Natural killer cell (primary cell): ENCODE measurements around the gene WDR45B. TPM values are rescaled to one million over a fixed set of nuclear protein-coding genes. Genes with fewer than 3 reads are reported as not detected.

Experiments used
- ATAC-seq, 3 donors: fragments of 150-1000 bp in 2 of 3; fragments of 200-7000 bp in 1 of 3; cut with Tn5 transposase; 1 replicate in 1 of 3; 2 replicates in 2 of 3; pipeline ENCODE4 v1.10.0; 2021; ENCODE audit warnings: mild to moderate bottlenecking in 2 of 3, moderate library complexity in 2 of 3
- DNase-seq, 2 donors: peaks; one replicate each; pipeline versions ENCODE4 v3.0.0 to v3.0.0-alpha.2; 2013 to 2021; ENCODE audit warnings: mixed read lengths in 1 of 2
- H3K27ac ChIP-seq: one replicate; pipeline ENCODE4 v1.5.1; 2013; ENCODE audit warnings: mild to moderate bottlenecking, low read length
- H3K27me3 ChIP-seq: one replicate; pipeline ENCODE4 v1.6.1; 2013; ENCODE audit warnings: low read length; ENCODE audit not compliant: control insufficient read depth, insufficient read depth
- H3K36me3 ChIP-seq: one replicate; pipeline ENCODE4 v1.6.1; 2013; ENCODE audit warnings: low read length; ENCODE audit not compliant: control insufficient read depth, insufficient read depth
- H3K4me1 ChIP-seq: one replicate; pipeline ENCODE4 v1.6.1; 2013; ENCODE audit warnings: low read length; ENCODE audit not compliant: control insufficient read depth, insufficient read depth
- H3K4me3 ChIP-seq: one replicate; pipeline ENCODE4 v1.5.1; 2013; ENCODE audit warnings: low read length
- H3K9me3 ChIP-seq: one replicate; pipeline ENCODE4 v1.6.1; 2013; ENCODE audit warnings: low read length; ENCODE audit not compliant: control insufficient read depth, insufficient read depth
- H3K27ac Mint-ChIP-seq, 2 donors: one replicate each; pipeline ENCODE4 v1.8.0; 2022; ENCODE audit warnings: mild to moderate bottlenecking in 2 of 2, mixed read lengths in 2 of 2, moderate library complexity in 1 of 2
- H3K27me3 Mint-ChIP-seq, 2 donors: one replicate each; pipeline ENCODE4 v1.8.0; 2022; ENCODE audit warnings: low read depth in 2 of 2, mixed read lengths in 2 of 2
- H3K36me3 Mint-ChIP-seq: one replicate; pipeline ENCODE4 v1.8.0; 2022; ENCODE audit warnings: mixed read lengths
- H3K4me1 Mint-ChIP-seq, 2 donors: one replicate each; pipeline ENCODE4 v1.8.0; 2022; ENCODE audit warnings: mixed read lengths in 2 of 2
- H3K4me3 Mint-ChIP-seq: one replicate; pipeline ENCODE4 v1.8.0; 2022; ENCODE audit warnings: mild to moderate bottlenecking, moderate library complexity, mixed read lengths
- H3K9me3 Mint-ChIP-seq, 2 donors: one replicate each; pipeline ENCODE4 v1.8.0; 2022; ENCODE audit warnings: mixed read lengths in 2 of 2
- CTCF ChIP-seq: fragments of 200-600 bp; IDR thresholded peaks from one replicate; pipeline ENCODE4 v1.8.0; 2022; ENCODE audit warnings: antibody characterized with exemption
- WGBS: methylation state at CpG from one replicate; pipeline ENCODE4 v1.1.7; 2013; ENCODE audit warnings: missing lambda C conversion rate; ENCODE audit not compliant: insufficient coverage; 5-methylcytosine and 5-hydroxymethylcytosine counted together
- intact Hi-C: fragments of 100-400 bp; cut with micrococcal nuclease; formaldehyde crosslinking; loops from one replicate; pipeline ENCODE4 v1.14.2; 2022
- total RNA-seq, 4 donors: library from RNA; stranded (reverse); fragments of 120-200 nt in 1 of 4; gene quantifications; one replicate each; pipeline versions ENCODE4 v1.2.3 to v1.2.4, GENCODE V29; 2013 to 2022

The WDR45B gene
- total RNA-seq: 100 to 1,000 TPM in 1 of 3 donors, 10 to 100 TPM in 2; 81.8 to 112 (median 94.6) TPM
- 54.9 TPM for total RNA-seq (2013)

GRCh38 chr17:82648165-82648668 is at the start of gene WDR45B:
Gene WDR45B (minus strand): TSS chr17:82648444. CDS start chr17:82648340, 104 bp downstream.
- under 1% methylated on average over 52 of the region's 67 CpGs for WGBS
- no peak for TF ChIP-seq CTCF
- peak within 1 kb of the TSS; percentile 89 for H3K4me3 Mint-ChIP-seq

GRCh38 chr17:82697808-82698064 is 49.5 kb upstream of the WDR45B start:
- TF ChIP-seq CTCF: no peak
- intact Hi-C loops: no loop called here
- Mint-ChIP-seq H3K9me3 (no peaks in the 10 kb centered on the region), H3K4me1 (peaks cover 0 to 5% of the 10 kb centered on the region in 2 donors), H3K27me3 (no peaks in the 10 kb centered on the region), H3K4me3 (no peak overlapping the region), H3K27ac (no peak overlapping the region), H3K36me3 (no peaks in the 10 kb centered on the region)
- H3K4me3 ChIP-seq: peak overlapping the region; percentile 19
- ATAC-seq (no peak), DNase-seq (no peak)
- peaks cover 18% of the 10 kb centered on the region for H3K4me1 ChIP-seq
- WGBS: under 1% methylated on average over 32 of the region's 32 CpGs
- peaks cover 7% of the 10 kb centered on the region for H3K9me3 ChIP-seq
- H3K36me3 ChIP-seq: no peaks in the 10 kb centered on the region
- H3K27ac ChIP-seq: no peak overlapping the region
- peaks cover 8% of the 10 kb centered on the region for H3K27me3 ChIP-seq

More at GRCh38 chr17:82648165-82648668, at the start of gene WDR45B:
- Mint-ChIP-seq H3K27ac (peak within 1 kb of the TSS; percentile 77 to 80), H3K4me1 (peaks cover 24 to 38% of the 10 kb centered on the region in 2 donors), H3K36me3 (no peaks in the 10 kb centered on the region), H3K27me3 (no peaks in the 10 kb centered on the region), H3K9me3 (no peaks in the 10 kb centered on the region)
- H3K9me3 ChIP-seq: no peaks in the 10 kb centered on the region
- peaks cover 24% of the 10 kb centered on the region for H3K4me1 ChIP-seq
- H3K27ac ChIP-seq: peak within 1 kb of the TSS; percentile 97
- H3K36me3 ChIP-seq: peaks cover 12% of the 10 kb centered on the region
- DNase-seq (peak; percentile 80 to 95), ATAC-seq (peak; percentile 88 to 96 (median 92))
- H3K27me3 ChIP-seq: no peaks in the 10 kb centered on the region
- intact Hi-C loops: loop anchor here (2.0 kb wide), 1 partner anchor 55 kb away; no protein-coding TSS in a partner anchor
- H3K4me3 ChIP-seq: peak within 1 kb of the TSS; percentile 56

- no peaks in the 10 kb centered on the region for H3K9me3 Mint-ChIP-seq
- H3K4me1 Mint-ChIP-seq: peaks cover 0 to 5% of the 10 kb centered on the region in 2 donors
- Histone ChIP-seq H3K27ac (no peak overlapping the region), H3K4me1 (peaks cover 18% of the 10 kb centered on the region), H3K4me3 (peak overlapping the region; percentile 19), H3K9me3 (peaks cover 7% of the 10 kb centered on the region), H3K36me3 (no peaks in the 10 kb centered on the region), H3K27me3 (peaks cover 8% of the 10 kb centered on the region)
- peak overlapping the region; percentile 40 for H3K4me3 Mint-ChIP-seq
- peak in 1 of 2 donors; percentile 46 for DNase-seq
- no peaks in the 10 kb centered on the region for H3K36me3 Mint-ChIP-seq
- intact Hi-C loops: no loop called here
- 45% methylated on average over 48 of the region's 48 CpGs for WGBS
- no peak overlapping the region for H3K27ac Mint-ChIP-seq
- no peaks in the 10 kb centered on the region for H3K27me3 Mint-ChIP-seq
- no peak for ATAC-seq
- no peak for TF ChIP-seq CTCF
These were observed 48.9 kb upstream of the WDR45B start for GRCh38 chr17:82696916-82697807.
